HL-60 (cell line): ENCODE results near the gene SOX4.

ENCODE experiments used
- CTCF ChIP-seq: IDR thresholded peaks from one replicate; pipeline ENCODE4 v1.5.1; 2011; ENCODE audit warnings: low read length, control low read depth, inconsistent platforms; ENCODE audit not compliant: insufficient read depth
- POLR2AphosphoS5 ChIP-seq: IDR thresholded peaks from 2 replicates; pipeline ENCODE4 v1.6.1; 2012; ENCODE audit warnings: low read depth
- SPI1 ChIP-seq: IDR thresholded peaks from 2 replicates; pipeline ENCODE4 v1.6.1; 2012; ENCODE audit warnings: low read depth, mild to moderate bottlenecking, borderline replicate concordance

- TF ChIP-seq POLR2AphosphoS5: no peak
- TF ChIP-seq CTCF: no peak
- no peak for TF ChIP-seq SPI1
These were observed 39.3 kb upstream of the SOX4 start for GRCh38 chr6:21554286-21554685.
